Measurements from ENCODE around the gene KCNQ5.

DNA sequence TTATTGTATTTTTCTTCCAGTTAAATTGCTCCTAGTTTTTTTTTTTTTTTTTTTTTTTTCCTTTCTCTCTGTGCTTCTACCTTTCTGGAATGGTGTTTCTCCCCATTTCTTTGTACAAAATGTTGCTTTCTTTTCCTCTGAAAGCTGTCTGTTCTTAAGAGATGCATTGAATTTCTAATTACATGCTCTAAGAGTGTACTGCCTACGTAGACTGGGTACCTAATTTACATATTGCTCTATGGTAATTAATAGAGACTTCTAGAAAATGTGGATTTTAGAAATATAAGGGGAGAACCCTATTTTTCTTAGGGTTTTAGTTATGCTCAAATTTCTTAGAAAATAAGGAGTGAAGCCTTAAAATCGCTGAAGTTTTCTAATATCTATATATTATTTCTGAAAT, 13.8 kb downstream of the KCNQ5 start:
- TF ChIP-seq, protein P1, sequence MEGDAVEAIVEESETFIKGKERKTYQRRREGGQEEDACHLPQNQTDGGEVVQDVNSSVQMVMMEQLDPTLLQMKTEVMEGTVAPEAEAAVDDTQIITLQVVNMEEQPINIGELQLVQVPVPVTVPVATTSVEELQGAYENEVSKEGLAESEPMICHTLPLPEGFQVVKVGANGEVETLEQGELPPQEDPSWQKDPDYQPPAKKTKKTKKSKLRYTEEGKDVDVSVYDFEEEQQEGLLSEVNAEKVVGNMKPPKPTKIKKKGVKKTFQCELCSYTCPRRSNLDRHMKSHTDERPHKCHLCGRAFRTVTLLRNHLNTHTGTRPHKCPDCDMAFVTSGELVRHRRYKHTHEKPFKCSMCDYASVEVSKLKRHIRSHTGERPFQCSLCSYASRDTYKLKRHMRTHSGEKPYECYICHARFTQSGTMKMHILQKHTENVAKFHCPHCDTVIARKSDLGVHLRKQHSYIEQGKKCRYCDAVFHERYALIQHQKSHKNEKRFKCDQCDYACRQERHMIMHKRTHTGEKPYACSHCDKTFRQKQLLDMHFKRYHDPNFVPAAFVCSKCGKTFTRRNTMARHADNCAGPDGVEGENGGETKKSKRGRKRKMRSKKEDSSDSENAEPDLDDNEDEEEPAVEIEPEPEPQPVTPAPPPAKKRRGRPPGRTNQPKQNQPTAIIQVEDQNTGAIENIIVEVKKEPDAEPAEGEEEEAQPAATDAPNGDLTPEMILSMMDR (IDR thresholded peaks at IDR 0.05): no peak
- no peak for TF ChIP-seq POLR2A (IDR thresholded peaks at IDR 0.05)
